Tibial artery (tissue), 4 donors: Measurements from ENCODE around the gene HMGXB3.
A peak's percentile ranks its signal among the peaks of the same experiment; 100 is the strongest.

Experiments
- DNase-seq, 2 donors: peaks; one replicate each; pipeline ENCODE4 v3.0.0-alpha.2; 2019
- H3K27ac ChIP-seq, 2 donors: fragments of 200-600 bp; sonication (generic) in 1 of 2; 1 replicate in 1 of 2; 2 replicates in 1 of 2; pipeline ENCODE4 v1.5.1; 2018 to 2019; ENCODE audit warnings: mild to moderate bottlenecking in 1 of 2
- H3K27me3 ChIP-seq, 2 donors: fragments of 200-600 bp; sonication (generic) in 1 of 2; one replicate each; pipeline versions ENCODE4 v1.5.1 to v1.6.0; 2016 to 2019
- H3K36me3 ChIP-seq, 3 donors: fragments of 200-600 bp; sonication (generic) in 2 of 3; one replicate each; pipeline ENCODE4 v1.5.1; 2016 to 2019; ENCODE audit warnings: mild to moderate bottlenecking in 2 of 3
- H3K4me1 ChIP-seq, 4 donors: fragments of 200-600 bp; sonication (generic) in 2 of 4; 1 replicate in 3 of 4; 2 replicates in 1 of 4; pipeline ENCODE4 v1.5.1; 2016 to 2019
- H3K4me3 ChIP-seq, 2 donors: fragments of 200-600 bp; sonication (generic) in 1 of 2; 1 replicate in 1 of 2; 2 replicates in 1 of 2; pipeline ENCODE4 v1.5.1; 2018 to 2019; ENCODE audit warnings: mild to moderate bottlenecking in 2 of 2
- H3K9me3 ChIP-seq, 3 donors: fragments of 200-600 bp; sonication (generic) in 1 of 3; one replicate each; pipeline ENCODE4 v1.5.1; 2016 to 2019
- CTCF ChIP-seq, 2 experiments: fragments of 200-600 bp in 1 of 2; fragments of 450-650 bp in 1 of 2; IDR thresholded peaks; one replicate each; pipeline ENCODE4 v1.5.1; 2017 to 2019; ENCODE audit warnings: antibody characterized with exemption in 2 of 2, mild to moderate bottlenecking in 1 of 2, moderate library complexity in 1 of 2
- intact Hi-C: fragments of 100-400 bp; cut with DNase I; formaldehyde crosslinking; loops from one replicate; pipeline ENCODE4 v1.15.0; 2023; ENCODE audit warnings: low total_unique reads

The HMGXB3 gene

GRCh38 chr5:149956685-149957084 is 43.9 kb upstream of the HMGXB3 start:
- Histone ChIP-seq H3K27me3 (no peaks in the 10 kb centered on the region), H3K36me3 (no peaks in the 10 kb centered on the region), H3K4me3 (no peak overlapping the region), H3K27ac (no peak overlapping the region), H3K4me1 (peaks cover 0 to 18% (median 10%) of the 10 kb centered on the region in 4 donors), H3K9me3 (no peaks in the 10 kb centered on the region)
- intact Hi-C loops, result no loop called here
- DNase-seq, result no peak
- no peak for TF ChIP-seq CTCF (IDR thresholded peaks at IDR 0.05)

GRCh38 chr5:149957855-149958254 is 42.7 kb upstream of the HMGXB3 start:
- intact Hi-C loops, result no loop called here
- Histone ChIP-seq H3K36me3 (no peaks in the 10 kb centered on the region), H3K4me1 (peaks cover 0 to 27% (median 11%) of the 10 kb centered on the region in 4 donors), H3K4me3 (no peak overlapping the region), H3K27me3 (no peaks in the 10 kb centered on the region), H3K27ac (no peak overlapping the region), H3K9me3 (no peaks in the 10 kb centered on the region)
- TF ChIP-seq CTCF (IDR thresholded peaks at IDR 0.05), result no peak
- DNase-seq, result no peak

- Histone ChIP-seq H3K27ac (peak overlapping the region; percentile 87 to 96), H3K36me3 (no peaks in the 10 kb centered on the region), H3K9me3 (no peaks in the 10 kb centered on the region), H3K4me1 (peaks cover 0 to 27% (median 11%) of the 10 kb centered on the region in 4 donors), H3K4me3 (peak overlapping the region; percentile 68 to 81), H3K27me3 (no peaks in the 10 kb centered on the region)
- TF ChIP-seq CTCF (IDR thresholded peaks at IDR 0.05), result peak; percentile 36 to 42
- DNase-seq, result no peak
- intact Hi-C loops, result loop anchor here (5.0 kb wide), 1 partner anchor 122 kb away; no protein-coding TSS in a partner anchor
Measured at GRCh38 chr5:149959406-149960236, 40.9 kb upstream of the HMGXB3 start.

GRCh38 chr5:149960272-149961185 is 40.0 kb upstream of the HMGXB3 start, which contains the start of gene SLC26A2:
TSS of gene SLC26A2 (plus strand) at chr5:149960758. CDS start at chr5:149977653, 16,895 bp downstream.
- Histone ChIP-seq H3K4me3 (peak within 1 kb of the TSS; percentile 68 to 81), H3K9me3 (no peaks in the 10 kb centered on the region), H3K36me3 (no peaks in the 10 kb centered on the region), H3K27me3 (no peaks in the 10 kb centered on the region), H3K27ac (peak within 1 kb of the TSS; percentile 87 to 96), H3K4me1 (peaks cover 0 to 27% (median 11%) of the 10 kb centered on the region in 4 donors)
- intact Hi-C loops, result loop anchor here (5.0 kb wide), 1 partner anchor 123 kb away; no protein-coding TSS in a partner anchor
- TF ChIP-seq CTCF (IDR thresholded peaks at IDR 0.05), result peak in 1 of 2 experiments; percentile 25
- DNase-seq, result peak; percentile 99

- Histone ChIP-seq H3K4me3 (peak overlapping the region; percentile 68 to 81), H3K27ac (peak overlapping the region; percentile 87 to 96), H3K36me3 (no peaks in the 10 kb centered on the region), H3K4me1 (peaks cover 0 to 27% (median 11%) of the 10 kb centered on the region in 4 donors), H3K9me3 (no peaks in the 10 kb centered on the region), H3K27me3 (no peaks in the 10 kb centered on the region)
- DNase-seq, result no peak
- TF ChIP-seq CTCF (IDR thresholded peaks at IDR 0.05), result no peak
- intact Hi-C loops, result loop anchor here (5.0 kb wide), 1 partner anchor 124 kb away; no protein-coding TSS in a partner anchor
Measured at GRCh38 chr5:149961186-149961685, 39.3 kb upstream of the HMGXB3 start.
